T47D (cell line): ENCODE measurements around the gene ADORA2A.

ENCODE experiments used
- DNase-seq, 2 experiments: peaks; one replicate each; pipeline versions ENCODE4 v3.0.0 to v3.0.0-alpha.2; 2011 to 2012; ENCODE audit warnings: low read depth in 1 of 2, low spot score in 1 of 2
- JUND ChIP-seq: IDR thresholded peaks from 2 replicates; pipeline ENCODE4 v1.6.1; 2012; ENCODE audit warnings: low read depth
- in situ Hi-C: cut with HindIII; loops from 2 replicates; pipeline ENCODE4 v1.10.0; 2016; ENCODE audit warnings: low sequenced_read_pairs, low pct_unique_long_range_greater_than_20kb

ADORA2A gene

GRCh38 chr22:24432059-24432853, 4.9 kb downstream of the ADORA2A start:
- DNase-seq, result no peak
- TF ChIP-seq JUND, result no peak
- in situ Hi-C loops, result no loop called here

- DNase-seq, result no peak
- in situ Hi-C loops, result no loop called here
- TF ChIP-seq JUND, result no peak
These were observed 5.8 kb downstream of the ADORA2A start for GRCh38 chr22:24433001-24433827.

- in situ Hi-C loops, result no loop called here
- no peak for TF ChIP-seq JUND
- no peak for DNase-seq
These were observed 6.5 kb downstream of the ADORA2A start for GRCh38 chr22:24433828-24434470.

GRCh38 chr22:24434471-24435322, 7.3 kb downstream of the ADORA2A start:
- no peak for TF ChIP-seq JUND
- in situ Hi-C loops, result no loop called here
- no peak for DNase-seq

- DNase-seq, result no peak
- in situ Hi-C loops, result no loop called here
These were observed 7.9 kb downstream of the ADORA2A start for GRCh38 chr22:24435323-24435645.

GRCh38 chr22:24435861-24436371, 8.5 kb downstream of the ADORA2A start:
- DNase-seq, result no peak
- in situ Hi-C loops, result no loop called here
- TF ChIP-seq JUND, result no peak

More at GRCh38 chr22:24435323-24435645, 7.9 kb downstream of the ADORA2A start:
- no peak for TF ChIP-seq JUND

- DNase-seq, result no peak
- no peak for TF ChIP-seq JUND
- in situ Hi-C loops, result no loop called here
These were observed 9.2 kb downstream of the ADORA2A start for GRCh38 chr22:24436553-24436952.

GRCh38 chr22:24437091-24437490, 9.7 kb downstream of the ADORA2A start:
- no peak for TF ChIP-seq JUND
- in situ Hi-C loops, result no loop called here
- no peak for DNase-seq

- peak in 1 of 2 experiments; percentile 30 for DNase-seq
- no peak for TF ChIP-seq JUND
- in situ Hi-C loops, result no loop called here
These were observed 10.4 kb downstream of the ADORA2A start for GRCh38 chr22:24437741-24438328.

- in situ Hi-C loops, result no loop called here
- no peak for TF ChIP-seq JUND
- no peak for DNase-seq
These were observed 12.9 kb downstream of the ADORA2A start for GRCh38 chr22:24440270-24440717.

- in situ Hi-C loops, result no loop called here
- DNase-seq, result no peak
- no peak for TF ChIP-seq JUND
These were observed 13.5 kb downstream of the ADORA2A start for GRCh38 chr22:24440718-24441405.
